ENCODE results near the gene MGARP.

DNA sequence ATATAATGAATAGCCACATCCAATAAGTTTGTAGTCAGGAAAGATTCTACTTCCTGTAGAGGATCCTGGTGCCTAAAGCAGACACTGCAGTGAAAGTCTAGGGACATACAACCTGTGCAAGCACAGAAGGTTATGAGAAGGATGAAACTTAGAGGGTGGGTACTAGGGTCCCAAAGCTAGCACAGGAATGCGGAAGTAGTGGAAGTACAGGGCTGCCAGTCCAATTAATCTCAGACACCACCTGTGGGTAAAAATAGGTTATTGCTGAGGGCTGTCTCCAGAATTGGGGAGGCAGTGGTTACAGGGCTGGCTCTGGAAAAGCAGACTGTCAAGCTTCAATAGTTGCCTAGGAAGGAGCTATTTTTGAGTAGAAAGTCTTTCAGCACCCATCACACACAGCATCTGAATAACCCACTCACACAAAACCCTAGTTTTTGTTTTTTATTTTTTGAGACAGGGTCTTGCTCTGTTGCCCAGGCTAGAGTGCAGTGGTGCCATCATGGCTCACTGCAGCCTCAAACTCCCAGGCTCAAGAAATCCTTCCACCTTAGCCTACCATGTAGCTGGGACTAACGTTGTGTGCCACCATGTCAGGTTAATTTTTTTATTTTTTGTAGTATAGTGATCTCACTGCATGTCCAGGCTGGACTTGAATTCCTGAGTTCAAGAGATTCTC lies 52.2 kb downstream of the MGARP start:
- TF ChIP-seq, protein P1, sequence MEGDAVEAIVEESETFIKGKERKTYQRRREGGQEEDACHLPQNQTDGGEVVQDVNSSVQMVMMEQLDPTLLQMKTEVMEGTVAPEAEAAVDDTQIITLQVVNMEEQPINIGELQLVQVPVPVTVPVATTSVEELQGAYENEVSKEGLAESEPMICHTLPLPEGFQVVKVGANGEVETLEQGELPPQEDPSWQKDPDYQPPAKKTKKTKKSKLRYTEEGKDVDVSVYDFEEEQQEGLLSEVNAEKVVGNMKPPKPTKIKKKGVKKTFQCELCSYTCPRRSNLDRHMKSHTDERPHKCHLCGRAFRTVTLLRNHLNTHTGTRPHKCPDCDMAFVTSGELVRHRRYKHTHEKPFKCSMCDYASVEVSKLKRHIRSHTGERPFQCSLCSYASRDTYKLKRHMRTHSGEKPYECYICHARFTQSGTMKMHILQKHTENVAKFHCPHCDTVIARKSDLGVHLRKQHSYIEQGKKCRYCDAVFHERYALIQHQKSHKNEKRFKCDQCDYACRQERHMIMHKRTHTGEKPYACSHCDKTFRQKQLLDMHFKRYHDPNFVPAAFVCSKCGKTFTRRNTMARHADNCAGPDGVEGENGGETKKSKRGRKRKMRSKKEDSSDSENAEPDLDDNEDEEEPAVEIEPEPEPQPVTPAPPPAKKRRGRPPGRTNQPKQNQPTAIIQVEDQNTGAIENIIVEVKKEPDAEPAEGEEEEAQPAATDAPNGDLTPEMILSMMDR (conservative IDR thresholded peaks at IDR 0.05; ENCODE audit: low read depth, low read length), result 0 out of 2 replicates have a peak, but pooled peaks have one; percentile 6
- TF ChIP-seq POLR2A (IDR thresholded peaks at IDR 0.05; ENCODE audit: low read depth, low read length) (no peak), FOS (IDR thresholded peaks at IDR 0.05; ENCODE audit: low read depth, low read length) (no peak), MAFK (IDR thresholded peaks at IDR 0.05; ENCODE audit: low read depth, low read length) (no peak), SMC3 (IDR thresholded peaks at IDR 0.05; ENCODE audit: low read depth, low read length) (no peak), CEBPB (IDR thresholded peaks at IDR 0.05; ENCODE audit: low read depth, low read length) (no peak), MAZ (IDR thresholded peaks at IDR 0.05; ENCODE audit: borderline replicate concordance, low read depth, low read length) (no peak), BHLHE40 (IDR thresholded peaks at IDR 0.05; ENCODE audit: low read depth, low read length) (no peak)
- TF ChIP-seq, protein P2, sequence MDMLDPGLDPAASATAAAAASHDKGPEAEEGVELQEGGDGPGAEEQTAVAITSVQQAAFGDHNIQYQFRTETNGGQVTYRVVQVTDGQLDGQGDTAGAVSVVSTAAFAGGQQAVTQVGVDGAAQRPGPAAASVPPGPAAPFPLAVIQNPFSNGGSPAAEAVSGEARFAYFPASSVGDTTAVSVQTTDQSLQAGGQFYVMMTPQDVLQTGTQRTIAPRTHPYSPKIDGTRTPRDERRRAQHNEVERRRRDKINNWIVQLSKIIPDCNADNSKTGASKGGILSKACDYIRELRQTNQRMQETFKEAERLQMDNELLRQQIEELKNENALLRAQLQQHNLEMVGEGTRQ (IDR thresholded peaks at IDR 0.05; ENCODE audit: low read depth, low read length), result no peak

Data from IMR-90 (cell line).